Fibroblast of lung (primary cell): ENCODE data around the gene CLCN3.

Experiments used
- EZH2 ChIP-seq: IDR thresholded peaks from 2 replicates; pipeline ENCODE4 v1.5.1; 2012; ENCODE audit warnings: low read length, control low read depth, mild to moderate bottlenecking; ENCODE audit errors: missing control alignments
- TF ChIP-seq, protein P1 (sequence below), 2 donors: IDR thresholded peaks in 1 of 2; conservative IDR thresholded peaks in 1 of 2; 1 replicate in 1 of 2; 2 replicates in 1 of 2; pipeline ENCODE4 v1.5.1; 2011 to 2012; ENCODE audit warnings: low read length in 2 of 2, control low read depth in 1 of 2, inconsistent platforms in 1 of 2, low read depth in 1 of 2, mild to moderate bottlenecking in 1 of 2

DNA sequence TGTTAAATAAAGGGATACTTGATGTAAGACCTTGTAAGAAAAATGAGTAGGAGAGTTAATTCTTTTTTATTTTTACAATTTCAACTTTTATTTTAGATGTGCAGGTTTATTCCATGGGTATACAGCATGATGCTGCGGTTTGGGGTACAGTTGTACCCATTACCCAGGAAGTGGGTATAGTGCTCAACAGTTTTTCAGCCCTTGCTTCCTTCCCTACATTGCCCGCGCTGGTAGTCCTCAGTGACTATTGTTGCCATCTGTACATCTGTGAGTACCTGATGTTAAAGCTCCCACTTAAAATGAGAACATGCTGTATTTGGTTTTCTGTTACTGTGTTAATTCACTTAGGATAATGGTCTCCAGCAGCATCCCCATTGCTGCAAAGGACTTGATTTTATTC is 9.7 kb downstream of the CLCN3 start:
- TF ChIP-seq EZH2: no peak
- TF ChIP-seq, protein P1, sequence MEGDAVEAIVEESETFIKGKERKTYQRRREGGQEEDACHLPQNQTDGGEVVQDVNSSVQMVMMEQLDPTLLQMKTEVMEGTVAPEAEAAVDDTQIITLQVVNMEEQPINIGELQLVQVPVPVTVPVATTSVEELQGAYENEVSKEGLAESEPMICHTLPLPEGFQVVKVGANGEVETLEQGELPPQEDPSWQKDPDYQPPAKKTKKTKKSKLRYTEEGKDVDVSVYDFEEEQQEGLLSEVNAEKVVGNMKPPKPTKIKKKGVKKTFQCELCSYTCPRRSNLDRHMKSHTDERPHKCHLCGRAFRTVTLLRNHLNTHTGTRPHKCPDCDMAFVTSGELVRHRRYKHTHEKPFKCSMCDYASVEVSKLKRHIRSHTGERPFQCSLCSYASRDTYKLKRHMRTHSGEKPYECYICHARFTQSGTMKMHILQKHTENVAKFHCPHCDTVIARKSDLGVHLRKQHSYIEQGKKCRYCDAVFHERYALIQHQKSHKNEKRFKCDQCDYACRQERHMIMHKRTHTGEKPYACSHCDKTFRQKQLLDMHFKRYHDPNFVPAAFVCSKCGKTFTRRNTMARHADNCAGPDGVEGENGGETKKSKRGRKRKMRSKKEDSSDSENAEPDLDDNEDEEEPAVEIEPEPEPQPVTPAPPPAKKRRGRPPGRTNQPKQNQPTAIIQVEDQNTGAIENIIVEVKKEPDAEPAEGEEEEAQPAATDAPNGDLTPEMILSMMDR (conservative IDR thresholded peaks at IDR 0.05 in 1 of 2, IDR thresholded peaks at IDR 0.05 in 1 of 2; ENCODE audit: low read depth in 1 of 2, low read length in 2 of 2): no peak
